Astrocyte (in vitro differentiated cells and primary cell): ENCODE results near the gene HTR4. TPM values are rescaled to one million over a fixed set of nuclear protein-coding genes. Genes with fewer than 3 reads are reported as not detected.
A peak's percentile ranks its signal among the peaks of the same experiment; 100 is the strongest.

Experiments used
- DNase-seq: peaks from one replicate; pipeline ENCODE4 v3.0.0-alpha.2; 2010; ENCODE audit warnings: low read depth
- FAIRE-seq: peaks from 2 replicates; lab custom pipeline; 2011; peaks lifted over from hg19 to GRCh38; lab: Jason Lieb, UNC
- H2AFZ ChIP-seq: 2 replicates; pipeline ENCODE4 v1.6.0; 2012; ENCODE audit warnings: low read depth, low read length, inconsistent platforms
- H3K27ac ChIP-seq: 2 replicates; pipeline ENCODE4 v1.5.1; 2011; ENCODE audit warnings: low read depth, low read length, inconsistent platforms
- H3K27me3 ChIP-seq: 2 replicates; pipeline ENCODE4 v1.6.0; 2011; ENCODE audit warnings: low read length, inconsistent platforms; ENCODE audit not compliant: insufficient read depth
- H3K36me3 ChIP-seq: 2 replicates; pipeline ENCODE4 v1.5.1; 2011; ENCODE audit warnings: low read length, inconsistent platforms; ENCODE audit not compliant: insufficient read depth
- H3K4me1 ChIP-seq: 2 replicates; pipeline ENCODE4 v1.5.1; 2011; ENCODE audit warnings: low read length, inconsistent platforms; ENCODE audit not compliant: insufficient read depth
- H3K4me2 ChIP-seq: 2 replicates; pipeline ENCODE4 v1.6.0; 2012; ENCODE audit warnings: low read length, inconsistent platforms
- H3K4me3 ChIP-seq: 2 replicates; pipeline ENCODE4 v1.5.1; 2011; ENCODE audit warnings: low read depth, mild to moderate bottlenecking, low read length, inconsistent platforms; ENCODE audit not compliant: insufficient read depth
- H3K79me2 ChIP-seq: 2 replicates; pipeline ENCODE4 v1.6.0; 2012; ENCODE audit warnings: mild to moderate bottlenecking, low read length, inconsistent platforms; ENCODE audit not compliant: insufficient read depth
- H3K9ac ChIP-seq: 2 replicates; pipeline ENCODE4 v1.6.0; 2012; ENCODE audit warnings: mild to moderate bottlenecking, low read length, inconsistent platforms
- H3K9me3 ChIP-seq: 2 replicates; pipeline ENCODE4 v1.5.1; 2012; ENCODE audit warnings: low read depth, mild to moderate bottlenecking, low read length, inconsistent platforms; ENCODE audit not compliant: insufficient read depth
- H4K20me1 ChIP-seq: 2 replicates; pipeline ENCODE4 v1.6.0; 2012; ENCODE audit warnings: low read length, inconsistent platforms; ENCODE audit not compliant: insufficient read depth
- H3K27ac Mint-ChIP-seq: one replicate; pipeline ENCODE4 v1.8.0; 2021; ENCODE audit warnings: mild to moderate bottlenecking, mixed read lengths; ENCODE audit not compliant: unreplicated experiment
- H3K27me3 Mint-ChIP-seq: one replicate; pipeline ENCODE4 v1.8.0; 2021; ENCODE audit warnings: low read depth, mixed read lengths; ENCODE audit not compliant: unreplicated experiment
- H3K36me3 Mint-ChIP-seq: one replicate; pipeline ENCODE4 v1.8.0; 2021; ENCODE audit warnings: low read depth, mixed read lengths; ENCODE audit not compliant: unreplicated experiment
- H3K4me1 Mint-ChIP-seq: one replicate; pipeline ENCODE4 v1.8.0; 2021; ENCODE audit warnings: low read depth, mixed read lengths; ENCODE audit not compliant: unreplicated experiment
- H3K4me3 Mint-ChIP-seq: one replicate; pipeline ENCODE4 v1.8.0; 2021; ENCODE audit warnings: mild to moderate bottlenecking, moderate library complexity, mixed read lengths; ENCODE audit not compliant: unreplicated experiment
- H3K9me3 Mint-ChIP-seq: one replicate; pipeline ENCODE4 v1.8.0; 2021; ENCODE audit warnings: mild to moderate bottlenecking, mixed read lengths; ENCODE audit not compliant: unreplicated experiment
- CTCF ChIP-seq: IDR thresholded peaks from 2 replicates; pipeline ENCODE4 v1.5.1; 2011; ENCODE audit warnings: low read depth, mild to moderate bottlenecking, inconsistent platforms, low read length, moderate library complexity; ENCODE audit not compliant: insufficient read depth
- EZH2 ChIP-seq: IDR thresholded peaks from 2 replicates; pipeline ENCODE4 v1.6.1; 2012; ENCODE audit warnings: mild to moderate bottlenecking, low read length, inconsistent platforms; ENCODE audit not compliant: insufficient read depth
- total RNA-seq: library from RNA; stranded (reverse); gene quantifications from 2 replicates; pipeline ENCODE4 v1.2.1, GENCODE V29; 2021

Gene HTR4
- total RNA-seq, 1 donor from 2014 or later, result not detected

- Histone ChIP-seq H3K36me3 (no peaks in the 10 kb centered on the region), H3K79me2 (no peaks in the 10 kb centered on the region), H3K4me2 (no peak overlapping the region), H3K27ac (no peak overlapping the region), H4K20me1 (no peaks in the 10 kb centered on the region), H2AFZ (no peak overlapping the region), H3K9ac (no peak overlapping the region), H3K27me3 (no peaks in the 10 kb centered on the region), H3K4me3 (no peak overlapping the region), H3K4me1 (no peaks in the 10 kb centered on the region), H3K9me3 (no peaks in the 10 kb centered on the region)
- H3K27me3 Mint-ChIP-seq, result peaks cover 4% of the 10 kb centered on the region
- no peak overlapping the region for H3K27ac Mint-ChIP-seq
- DNase-seq (peak; percentile 32), FAIRE-seq (no peak)
- no peaks in the 10 kb centered on the region for H3K36me3 Mint-ChIP-seq
- TF ChIP-seq EZH2 (no peak), CTCF (no peak)
- H3K9me3 Mint-ChIP-seq, result no peaks in the 10 kb centered on the region
- H3K4me3 Mint-ChIP-seq, result no peak overlapping the region
- peaks cover 5% of the 10 kb centered on the region for H3K4me1 Mint-ChIP-seq
Measured at GRCh38 chr5:148615644-148616275, 38.6 kb downstream of the HTR4 start.

- H3K4me1 Mint-ChIP-seq, result no peaks in the 10 kb centered on the region
- no peak for TF ChIP-seq CTCF
- TF ChIP-seq EZH2, result no peak
Measured at GRCh38 chr5:148607406-148607805, 46.9 kb downstream of the HTR4 start.

GRCh38 chr5:148606296-148606695, 48.0 kb downstream of the HTR4 start:
- Histone ChIP-seq H2AFZ (no peak overlapping the region), H3K9me3 (no peaks in the 10 kb centered on the region), H3K4me1 (no peaks in the 10 kb centered on the region), H3K4me3 (no peak overlapping the region), H3K27me3 (no peaks in the 10 kb centered on the region), H4K20me1 (no peaks in the 10 kb centered on the region), H3K36me3 (no peaks in the 10 kb centered on the region), H3K27ac (no peak overlapping the region), H3K9ac (no peak overlapping the region), H3K79me2 (no peaks in the 10 kb centered on the region), H3K4me2 (no peak overlapping the region)
- DNase-seq (no peak), FAIRE-seq (no peak)
- Mint-ChIP-seq H3K4me1 (no peaks in the 10 kb centered on the region), H3K36me3 (no peaks in the 10 kb centered on the region), H3K27ac (no peak overlapping the region), H3K4me3 (no peak overlapping the region), H3K9me3 (no peaks in the 10 kb centered on the region), H3K27me3 (peaks cover 2% of the 10 kb centered on the region)
- TF ChIP-seq EZH2 (no peak), CTCF (no peak)

More at GRCh38 chr5:148607406-148607805, 46.9 kb downstream of the HTR4 start:
- Mint-ChIP-seq H3K36me3 (no peaks in the 10 kb centered on the region), H3K4me3 (no peak overlapping the region), H3K27ac (no peak overlapping the region), H3K9me3 (no peaks in the 10 kb centered on the region), H3K27me3 (peaks cover 2% of the 10 kb centered on the region)
- Histone ChIP-seq H4K20me1 (no peaks in the 10 kb centered on the region), H3K9ac (no peak overlapping the region), H3K27me3 (no peaks in the 10 kb centered on the region), H2AFZ (no peak overlapping the region), H3K4me3 (no peak overlapping the region), H3K36me3 (no peaks in the 10 kb centered on the region), H3K4me1 (no peaks in the 10 kb centered on the region), H3K79me2 (no peaks in the 10 kb centered on the region), H3K27ac (no peak overlapping the region), H3K4me2 (no peak overlapping the region), H3K9me3 (no peaks in the 10 kb centered on the region)
- DNase-seq, result no peak
- no peak for FAIRE-seq
